NCI-H510A (cell line): ENCODE measurements around the gene PLEKHJ1.

ENCODE experiments used
- DNase-seq: peaks from one replicate; lab custom pipeline; 2025; lab: John Stamatoyannopoulos, UW

The PLEKHJ1 gene

DNA sequence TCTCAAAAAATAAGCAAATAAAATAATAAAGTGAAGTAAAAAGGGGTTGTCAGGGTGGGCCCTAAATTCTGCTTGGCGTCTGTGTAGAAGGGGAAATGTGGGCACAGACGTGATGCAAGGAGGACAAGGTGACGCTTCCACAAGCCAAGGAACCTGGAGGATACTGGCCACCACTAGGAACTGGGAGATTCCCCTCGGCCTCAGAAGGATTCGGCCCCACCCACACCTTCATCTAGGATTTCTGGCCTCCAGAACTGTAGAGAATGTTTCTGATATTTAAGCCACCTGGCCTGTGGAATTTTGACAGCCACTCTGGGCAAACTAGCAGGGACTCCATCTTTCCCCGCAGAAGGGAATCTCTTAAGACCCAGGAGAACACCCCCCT is 1.1 kb downstream of the PLEKHJ1 start:
- DNase-seq: no peak

DNA sequence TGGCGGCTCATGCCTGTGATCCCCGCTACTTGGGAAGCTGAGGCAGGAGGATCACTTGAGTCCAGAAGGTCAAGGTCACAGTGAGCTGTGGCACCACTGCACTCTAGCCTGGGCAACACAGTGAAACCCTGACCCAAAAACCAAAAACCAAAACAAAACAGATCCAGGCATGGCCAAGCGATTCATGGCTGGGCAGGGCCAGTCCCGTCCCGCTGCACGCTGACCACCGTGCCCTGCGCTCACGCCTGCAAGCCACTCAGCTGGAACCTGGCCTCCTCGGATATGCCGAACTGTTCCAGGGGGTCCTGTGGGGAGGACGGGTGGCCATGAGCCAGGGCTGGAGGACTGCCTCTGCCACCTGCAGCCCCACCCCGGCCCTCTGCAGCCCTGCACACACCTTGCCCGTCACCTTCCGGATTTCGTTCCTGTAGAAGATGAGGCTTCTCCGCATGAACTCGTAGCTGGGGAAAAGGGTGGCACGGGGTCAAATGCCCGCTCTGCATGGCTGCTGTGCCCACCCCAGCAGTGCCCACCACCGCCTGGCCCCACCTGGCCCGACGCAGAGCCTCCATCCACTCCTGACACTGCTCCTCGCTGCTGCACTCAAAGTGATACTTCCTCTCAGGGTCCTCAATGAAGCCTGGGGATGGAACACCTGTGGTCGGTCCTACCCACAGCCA is 2.4 kb downstream of the PLEKHJ1 start:
- DNase-seq: no peak

DNA sequence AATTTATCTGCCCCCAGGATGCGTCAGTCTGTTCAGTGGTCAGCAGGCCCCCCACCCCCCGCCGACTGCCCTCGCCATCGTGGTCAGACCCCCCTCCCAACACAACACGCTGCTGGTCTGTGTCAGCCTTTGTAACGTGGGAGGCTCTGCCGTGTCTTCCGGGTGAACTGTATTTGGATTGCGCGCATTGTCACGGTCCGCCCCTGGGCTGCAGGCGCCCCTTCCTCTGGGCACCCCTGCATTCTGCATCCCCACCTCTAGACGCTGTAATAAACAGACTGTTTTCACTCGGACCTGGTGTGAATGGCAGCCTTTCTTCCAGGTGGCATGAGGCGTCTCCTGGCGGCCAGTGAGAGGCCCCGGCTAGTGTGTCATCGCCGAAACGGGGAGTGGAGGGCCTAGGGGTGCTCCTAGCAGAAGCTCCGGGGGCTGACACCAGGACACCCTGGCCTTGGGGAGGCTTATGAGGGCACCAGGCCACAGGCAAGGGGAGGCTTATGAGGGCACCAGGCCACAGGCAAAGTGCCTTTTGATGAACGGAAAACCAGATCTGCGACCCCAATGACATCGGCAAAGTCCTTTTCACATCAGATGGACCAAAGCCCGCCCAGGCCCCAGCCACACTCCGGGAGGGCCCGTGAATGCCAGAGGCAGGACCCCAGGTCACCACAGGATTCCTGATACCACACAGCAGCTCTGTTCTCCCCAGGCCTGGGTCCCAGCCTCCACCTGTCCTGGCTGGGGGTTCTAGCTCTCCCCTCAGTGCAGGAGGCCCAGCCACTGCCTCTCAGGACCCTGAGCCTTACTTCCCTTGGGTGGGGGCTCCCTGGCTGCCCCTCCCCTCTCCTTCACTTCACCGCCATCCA is 3.6 kb downstream of the PLEKHJ1 start:
- DNase-seq: no peak

DNA sequence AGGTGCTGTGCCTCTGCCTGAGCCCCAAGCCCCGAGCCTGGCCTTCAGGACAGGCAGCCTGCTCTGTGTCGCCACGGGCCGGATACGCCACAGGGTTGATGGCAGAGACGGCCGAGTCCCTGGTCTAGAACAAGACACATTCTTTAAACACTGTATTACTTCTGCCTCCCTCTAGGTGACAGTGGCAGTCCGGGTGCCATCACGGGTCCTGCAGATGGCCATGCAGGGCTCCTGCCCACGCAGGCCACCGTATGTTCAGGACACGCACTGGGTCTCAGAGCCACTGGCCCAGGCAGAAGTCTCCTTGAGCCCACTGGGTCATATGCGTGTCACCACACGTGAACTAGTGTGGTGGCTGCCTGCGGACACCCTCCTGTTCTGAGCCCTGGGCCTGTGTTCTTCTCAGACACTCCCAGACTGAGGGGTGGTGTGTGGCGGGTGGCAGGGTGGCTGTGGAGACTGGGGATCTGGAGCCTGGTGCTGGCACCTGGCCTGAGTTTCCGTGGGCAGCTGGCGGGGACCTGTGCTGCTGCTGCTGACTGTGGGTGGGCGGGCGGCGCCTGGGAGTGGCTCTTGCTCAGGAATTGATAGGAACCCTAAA is 4.4 kb downstream of the PLEKHJ1 start:
- no peak for DNase-seq

DNA sequence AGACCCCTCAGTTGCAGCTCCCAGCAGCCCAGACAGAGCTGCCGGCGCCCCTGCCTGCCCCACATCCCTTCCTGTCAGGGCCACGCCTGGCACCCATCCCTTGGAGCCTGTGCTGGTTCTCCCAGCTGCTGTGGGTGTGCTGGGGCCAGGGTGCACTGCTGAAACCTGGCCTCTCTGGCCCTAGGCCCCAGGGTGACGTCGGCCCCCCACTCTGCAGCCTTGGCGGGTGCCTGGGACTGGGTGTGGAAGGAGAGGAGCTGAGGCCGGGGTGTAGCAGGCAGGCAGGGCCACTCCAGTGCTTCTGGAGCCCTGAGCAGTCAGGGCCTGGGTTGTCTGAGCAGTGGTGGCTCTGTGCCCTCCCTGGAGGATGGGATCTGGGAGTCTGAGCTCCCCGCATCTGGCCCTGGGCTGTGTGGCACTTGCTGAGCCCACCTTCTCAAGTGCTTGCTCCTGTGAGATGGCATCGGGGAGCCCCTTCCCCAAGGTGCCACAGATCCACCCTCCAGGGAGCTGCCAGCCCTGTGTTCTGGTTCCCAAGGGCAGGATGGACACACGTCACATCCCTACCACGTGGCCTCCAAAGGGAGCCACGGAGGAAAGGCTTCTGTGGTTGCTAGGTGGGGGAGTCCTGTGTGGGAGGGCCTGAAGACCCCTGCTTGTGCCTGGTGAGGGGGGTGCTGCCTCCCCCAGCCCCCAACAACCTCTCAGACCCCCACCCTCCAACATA is 5.2 kb downstream of the PLEKHJ1 start:
- no peak for DNase-seq

DNA sequence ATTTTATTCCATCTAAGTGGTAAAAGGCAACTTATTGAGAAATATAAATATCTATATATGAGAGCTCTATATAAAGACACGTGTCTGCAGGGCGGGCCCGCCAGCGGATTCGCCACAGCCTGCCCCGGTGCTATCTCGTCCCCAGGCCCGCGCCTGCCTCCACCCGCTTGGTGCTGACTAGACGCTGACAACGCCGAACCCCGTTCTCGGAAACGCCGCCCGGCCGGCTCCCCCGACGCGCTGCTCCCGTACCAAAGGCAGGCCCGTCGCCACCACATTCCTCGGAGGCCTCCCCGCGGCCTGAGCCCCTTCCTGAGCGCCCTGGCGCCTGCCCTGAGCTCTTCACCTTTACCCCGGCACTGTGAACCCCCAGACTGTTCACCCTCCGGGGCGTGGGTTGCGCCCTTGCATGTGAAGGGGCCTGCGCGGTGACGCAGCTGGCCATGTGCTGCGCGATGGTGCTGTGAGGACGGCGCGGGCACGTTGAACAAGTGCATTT is 6.0 kb downstream of the PLEKHJ1 start:
- no peak for DNase-seq

DNA sequence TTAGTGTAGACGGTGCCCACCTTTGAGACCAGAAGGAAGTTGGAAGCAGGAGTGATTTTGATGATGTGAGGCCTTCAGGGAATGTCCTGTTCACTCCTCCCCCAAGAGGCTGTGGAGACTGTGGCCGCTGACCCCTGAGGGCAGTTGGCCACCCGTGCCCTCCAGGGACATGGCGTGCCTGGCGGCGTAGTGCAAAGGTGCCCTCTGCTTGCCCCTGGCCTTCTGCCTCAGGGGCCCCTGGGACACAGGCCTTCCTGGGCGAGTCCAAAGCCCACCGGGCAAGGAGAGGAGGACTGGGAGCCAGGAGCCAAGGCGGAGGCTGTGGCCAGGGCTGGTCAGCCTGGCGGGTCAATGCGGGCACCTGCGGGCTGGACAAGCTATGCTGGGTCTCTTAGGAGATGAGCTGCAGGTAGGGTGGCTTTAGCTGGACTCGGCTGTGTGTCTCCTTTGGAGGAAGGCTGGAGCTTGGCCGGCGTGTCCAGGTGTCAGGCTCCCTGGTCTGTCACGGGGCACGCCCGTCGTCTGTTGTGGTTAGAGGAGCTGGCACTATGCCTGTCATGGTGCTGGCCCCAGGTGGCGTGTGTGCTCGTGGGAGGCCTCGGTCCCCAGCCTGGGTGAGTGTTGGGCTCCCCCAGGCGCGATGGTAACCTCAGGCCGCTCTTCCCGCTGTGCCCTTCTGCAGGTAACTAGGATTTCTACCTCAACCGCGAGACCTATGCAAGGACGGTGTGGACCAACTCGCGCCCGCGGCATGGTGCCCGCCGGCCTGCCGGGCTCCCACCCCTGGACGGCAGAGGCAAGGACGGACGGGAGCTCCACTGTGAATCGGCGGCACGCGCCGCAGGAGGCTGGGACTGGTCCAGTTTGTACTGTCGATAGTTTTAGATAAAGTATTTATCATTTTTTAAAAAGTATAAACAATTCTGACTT is 6.8 kb downstream of the PLEKHJ1 start:
- DNase-seq: no peak

DNA sequence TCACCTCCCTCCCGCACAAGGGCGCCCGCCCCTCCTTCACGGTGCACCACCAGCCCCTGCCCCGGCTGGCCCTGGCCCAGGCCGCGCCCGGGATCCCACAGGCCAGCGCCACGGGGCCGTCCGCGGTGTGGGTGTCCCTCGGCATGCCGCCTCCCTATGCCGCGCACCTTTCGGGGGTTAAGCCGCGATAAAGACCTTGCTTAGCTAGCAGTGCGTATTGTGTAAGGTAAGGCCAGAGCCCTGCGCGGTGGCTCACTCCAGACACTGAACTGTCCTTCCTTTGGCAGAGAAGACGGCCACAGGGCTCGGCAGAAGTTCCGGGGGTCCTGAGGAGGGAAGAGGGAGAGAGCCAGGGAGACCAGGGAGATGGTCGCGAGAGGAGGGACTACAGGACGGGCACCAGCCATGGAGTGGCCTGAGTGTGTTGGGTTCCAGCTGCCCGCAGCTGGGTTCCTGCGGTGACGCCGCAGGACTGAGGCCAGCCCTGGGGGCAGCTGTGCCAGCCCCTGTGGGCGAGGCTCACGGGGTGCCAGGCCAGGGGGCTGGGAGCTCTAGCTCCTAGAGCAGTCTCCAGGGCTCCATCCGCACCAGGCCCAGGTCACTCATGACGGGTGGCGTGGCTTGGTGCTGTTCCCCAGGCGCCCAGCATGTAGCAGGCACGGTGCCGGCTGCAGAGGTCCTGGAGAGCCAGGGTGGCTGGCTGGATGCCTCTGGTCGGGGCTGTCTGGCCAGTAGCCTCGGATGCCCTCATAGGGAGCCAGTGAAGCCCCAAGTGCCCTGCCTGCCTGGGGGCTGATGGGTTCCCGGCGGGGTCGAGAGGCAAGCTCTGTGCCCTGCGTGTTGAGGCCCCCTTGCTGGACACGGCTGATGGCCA is 7.7 kb downstream of the PLEKHJ1 start:
- no peak for DNase-seq

DNA sequence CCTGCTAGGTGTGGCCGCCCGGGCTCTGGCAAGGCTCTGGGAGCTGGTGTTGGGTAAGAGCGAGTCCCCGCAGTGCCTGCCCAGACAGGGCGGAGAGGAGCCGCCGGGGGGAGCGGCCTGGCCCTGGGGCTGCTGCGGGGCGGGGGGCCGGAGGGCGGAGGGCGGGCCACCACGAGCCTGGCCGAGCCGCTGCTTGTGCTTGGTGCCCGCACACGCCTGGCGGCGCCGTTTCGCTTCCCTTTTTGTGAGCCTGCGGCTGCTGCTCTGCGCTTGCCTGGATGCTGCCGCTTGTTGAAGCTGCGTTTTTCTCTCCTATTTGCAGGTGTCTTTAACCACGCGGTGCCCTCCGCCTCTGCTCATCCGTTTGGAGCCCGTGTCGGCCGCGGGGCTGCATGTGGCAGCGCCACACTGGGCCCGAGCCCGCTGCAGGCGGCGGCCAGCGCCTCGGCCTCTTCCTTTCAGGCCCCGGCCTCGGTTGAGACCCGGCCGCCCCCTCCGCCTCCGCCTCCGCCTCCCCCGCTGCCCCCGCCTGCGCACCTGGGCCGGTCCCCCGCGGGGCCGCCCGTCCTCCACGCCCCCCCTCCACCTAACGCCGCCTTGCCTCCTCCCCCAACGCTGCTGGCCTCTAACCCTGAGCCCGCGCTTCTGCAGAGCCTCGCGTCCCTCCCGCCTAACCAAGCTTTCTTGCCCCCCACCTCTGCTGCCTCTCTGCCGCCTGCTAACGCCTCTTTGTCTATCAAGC is 8.5 kb downstream of the PLEKHJ1 start:
- DNase-seq: no peak

DNA sequence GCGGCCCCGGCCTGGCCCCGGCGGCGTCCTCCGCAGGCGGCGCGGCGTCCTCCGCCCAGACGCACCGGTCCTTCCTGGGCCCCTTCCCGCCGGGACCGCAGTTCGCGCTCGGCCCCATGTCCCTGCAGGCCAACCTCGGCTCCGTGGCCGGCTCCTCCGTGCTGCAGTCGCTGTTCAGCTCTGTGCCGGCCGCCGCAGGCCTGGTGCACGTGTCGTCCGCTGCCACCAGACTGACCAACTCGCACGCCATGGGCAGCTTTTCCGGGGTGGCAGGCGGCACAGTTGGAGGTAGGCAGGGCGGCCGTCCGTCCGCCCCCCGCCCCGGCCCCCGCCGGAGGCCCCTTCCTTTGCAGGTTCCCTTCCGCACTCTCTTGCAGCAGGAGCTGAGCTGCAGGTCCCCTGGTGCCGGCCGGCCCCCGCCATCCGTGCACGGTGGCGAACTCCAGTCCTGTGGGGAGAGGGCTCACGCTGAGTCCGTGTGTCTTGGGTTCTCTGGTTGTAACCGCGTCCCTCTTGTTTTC is 9.2 kb downstream of the PLEKHJ1 start:
- DNase-seq: no peak

DNA sequence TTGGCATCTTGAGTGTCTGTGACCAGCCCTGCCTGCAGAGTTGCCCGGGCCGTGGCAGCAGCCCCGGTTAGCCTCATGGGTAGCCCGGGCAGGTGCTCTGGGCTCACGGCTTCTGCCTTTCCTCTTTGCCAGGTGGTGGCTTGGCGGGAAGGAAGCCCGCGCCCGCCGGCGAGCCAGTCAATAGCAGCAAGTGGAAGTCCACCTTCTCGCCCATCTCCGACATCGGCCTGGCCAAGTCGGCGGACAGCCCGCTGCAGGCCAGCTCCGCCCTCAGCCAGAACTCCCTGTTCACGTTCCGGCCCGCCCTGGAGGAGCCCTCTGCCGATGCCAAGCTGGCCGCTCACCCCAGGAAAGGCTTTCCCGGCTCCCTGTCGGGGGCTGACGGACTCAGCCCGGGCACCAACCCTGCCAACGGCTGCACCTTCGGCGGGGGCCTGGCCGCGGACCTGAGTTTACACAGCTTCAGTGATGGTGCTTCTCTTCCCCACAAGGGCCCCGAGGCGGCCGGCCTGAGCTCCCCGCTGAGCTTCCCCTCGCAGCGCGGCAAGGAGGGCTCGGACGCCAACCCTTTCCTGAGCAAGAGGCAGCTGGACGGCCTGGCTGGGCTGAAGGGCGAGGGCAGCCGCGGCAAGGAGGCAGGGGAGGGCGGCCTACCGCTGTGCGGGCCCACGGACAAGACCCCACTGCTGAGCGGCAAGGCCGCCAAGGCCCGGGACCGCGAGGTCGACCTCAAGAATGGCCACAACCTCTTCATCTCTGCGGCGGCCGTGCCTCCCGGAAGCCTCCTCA is 9.9 kb downstream of the PLEKHJ1 start:
- no peak for DNase-seq

DNA sequence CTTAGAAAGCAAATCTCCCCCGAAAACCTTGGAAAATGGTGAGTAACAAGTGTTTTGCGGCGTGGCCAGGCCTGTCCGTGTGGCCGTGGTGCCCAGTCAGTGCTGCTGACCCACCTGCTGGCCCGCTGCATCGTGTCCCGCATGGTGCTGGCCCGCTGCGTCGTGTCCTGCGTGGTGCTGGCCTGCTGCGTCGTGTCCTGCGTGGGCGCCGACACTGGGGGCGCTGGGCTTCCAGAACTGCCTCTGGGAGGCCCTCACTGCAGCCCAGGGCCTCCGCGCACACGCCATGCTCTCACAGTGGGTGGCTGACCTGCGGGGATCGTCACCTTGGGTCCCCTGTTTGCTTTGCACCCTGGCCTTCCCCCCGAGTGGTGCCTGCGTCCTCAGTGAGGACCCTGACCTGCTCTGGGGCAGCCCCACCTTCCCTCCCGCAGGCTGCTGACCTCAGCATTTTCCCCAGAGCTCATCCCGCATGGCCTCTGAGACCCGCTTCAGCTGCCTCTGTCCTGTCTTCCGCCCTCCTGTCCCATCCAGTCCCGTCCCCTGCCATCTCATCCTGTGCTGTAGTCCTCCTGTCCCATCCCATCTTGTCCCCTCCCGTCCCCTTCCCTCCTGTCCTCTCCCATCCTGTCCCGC is 10.6 kb downstream of the PLEKHJ1 start:
- no peak for DNase-seq

DNA sequence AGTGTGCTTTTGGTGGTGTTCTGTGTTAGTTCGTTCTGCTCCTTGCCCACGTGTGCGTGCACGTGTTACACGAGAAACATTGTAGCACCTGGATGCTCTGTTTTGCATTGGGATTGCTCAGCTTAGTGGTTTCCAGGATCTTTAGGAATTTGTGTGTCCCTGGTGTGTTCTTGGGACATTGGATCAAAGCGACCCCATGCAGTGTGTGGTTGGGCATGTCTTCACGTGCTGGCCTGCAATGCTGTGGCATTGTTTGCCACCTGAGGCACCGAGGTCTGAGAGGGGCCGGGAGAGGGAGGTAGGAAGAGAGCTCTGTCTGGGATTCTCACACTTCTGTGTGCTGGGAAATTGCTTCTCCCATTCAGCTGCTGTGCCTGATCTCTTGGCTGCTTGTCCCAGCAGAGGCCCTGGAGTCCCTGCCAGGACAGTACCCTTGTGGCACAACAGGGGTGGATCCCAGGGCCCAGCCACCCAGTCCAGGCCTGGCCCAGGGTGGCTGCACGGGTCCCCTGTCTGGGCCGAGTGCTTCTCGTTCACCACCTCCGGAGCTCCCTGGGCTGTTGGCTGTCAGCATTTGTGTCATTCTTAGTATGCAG is 11.3 kb downstream of the PLEKHJ1 start:
- no peak for DNase-seq

DNA sequence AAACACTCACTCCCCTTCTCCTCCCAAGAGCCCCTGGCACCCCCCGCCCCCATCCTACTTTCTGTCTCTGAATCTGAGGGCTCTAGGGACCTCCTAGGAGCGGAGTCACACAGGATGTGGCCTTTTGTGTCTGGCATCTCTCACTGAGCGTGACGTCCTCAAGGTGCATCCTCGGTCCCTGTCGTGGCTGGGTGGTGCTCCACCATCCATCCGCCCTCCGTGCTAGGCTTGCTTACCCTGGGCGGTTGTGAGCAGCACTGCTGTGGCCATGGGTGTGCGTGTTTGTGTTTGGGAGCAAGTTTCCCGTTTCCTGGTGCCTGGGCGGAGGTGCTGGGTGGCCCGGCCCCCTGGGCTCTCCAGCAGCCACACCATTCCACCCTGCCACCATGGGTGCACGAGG is 12.2 kb downstream of the PLEKHJ1 start:
- DNase-seq: no peak

DNA sequence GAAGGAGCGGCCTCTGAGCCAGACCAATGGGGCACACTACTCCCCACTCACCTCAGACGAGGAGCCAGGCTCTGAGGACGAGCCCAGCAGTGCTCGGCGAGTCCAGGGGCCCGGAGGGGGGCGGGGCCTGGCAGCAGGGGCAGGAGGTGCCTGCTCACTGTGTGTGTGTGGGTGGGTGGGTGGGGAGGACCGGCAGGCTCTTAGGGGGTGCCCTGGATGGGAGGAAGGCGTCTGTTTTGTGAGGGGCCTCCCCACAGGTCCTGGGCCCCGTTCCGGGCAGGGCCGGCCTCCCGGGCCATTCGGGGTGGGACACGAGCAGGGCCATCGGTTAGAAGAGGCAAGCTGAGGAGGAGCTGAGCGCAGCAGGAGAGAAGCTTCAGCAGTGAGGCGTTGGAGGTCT is 12.7 kb downstream of the PLEKHJ1 start:
- DNase-seq: no peak

DNA sequence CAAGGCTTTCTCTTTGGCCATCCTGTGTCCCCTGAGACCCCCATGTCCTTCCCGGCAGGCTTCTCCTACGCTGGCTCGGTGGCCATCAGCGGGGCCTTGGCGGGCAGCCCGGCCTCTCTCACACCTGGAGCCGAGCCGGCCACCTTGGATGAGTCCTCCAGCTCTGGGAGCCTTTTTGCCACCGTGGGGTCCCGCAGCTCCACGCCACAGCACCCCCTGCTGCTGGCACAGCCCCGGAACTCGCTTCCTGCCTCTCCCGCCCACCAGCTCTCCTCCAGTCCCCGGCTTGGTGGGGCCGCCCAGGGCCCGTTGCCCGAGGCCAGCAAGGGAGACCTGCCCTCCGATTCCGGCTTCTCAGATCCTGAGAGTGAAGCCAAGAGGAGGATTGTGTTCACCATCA is 14.2 kb downstream of the PLEKHJ1 start:
- DNase-seq: no peak

DNA sequence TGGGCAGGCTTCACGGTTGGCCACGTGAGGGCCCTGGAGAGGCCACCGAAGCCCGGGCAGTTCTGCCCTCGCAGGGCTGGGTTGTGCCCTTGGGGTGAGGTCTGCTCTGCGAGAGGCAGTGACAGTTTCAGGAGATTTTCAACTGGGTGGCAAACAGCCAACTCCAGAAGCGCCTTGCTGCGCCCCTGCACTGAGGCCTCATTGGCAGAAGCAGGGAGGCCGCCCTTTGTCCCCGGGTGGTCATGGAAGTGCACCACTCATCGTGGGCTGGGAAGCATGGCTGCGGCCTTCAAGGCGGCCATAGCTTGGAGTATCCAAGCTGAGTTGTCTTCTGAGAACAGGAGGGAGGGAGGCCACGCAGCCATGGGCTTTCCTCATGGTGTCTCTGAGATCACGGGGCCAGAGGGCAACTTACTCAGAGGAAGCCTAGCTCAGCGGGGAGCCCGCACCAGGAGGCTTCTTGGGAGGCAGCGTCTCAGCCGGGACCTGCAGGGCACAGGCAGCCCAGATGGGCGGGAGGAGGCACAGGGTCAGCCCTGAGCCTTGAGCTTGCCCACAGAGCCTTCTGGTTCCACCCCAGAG is 14.8 kb downstream of the PLEKHJ1 start:
- no peak for DNase-seq
